HG03565 (cell line): Measurements from ENCODE around the gene MED13L.

Source experiments
- ATAC-seq: cut with Tn5 transposase; IDR thresholded peaks from one replicate; pipeline ENCODE4 v1.9.1; 2021; ENCODE audit warnings: mild to moderate bottlenecking, moderate library complexity; ENCODE audit not compliant: unreplicated experiment

Gene MED13L

GRCh38 chr12:116066381-116067230 lies 210.9 kb downstream of the MED13L start:
- no peak for ATAC-seq

GRCh38 chr12:116065606-116066005 lies 211.9 kb downstream of the MED13L start:
- no peak for ATAC-seq

- ATAC-seq, result no peak
These were observed 213.0 kb downstream of the MED13L start for GRCh38 chr12:116064493-116064892.

- no peak for ATAC-seq
These were observed 214.8 kb downstream of the MED13L start for GRCh38 chr12:116062698-116063097.

- ATAC-seq, result peak; percentile 62
These were observed 216.7 kb downstream of the MED13L start for GRCh38 chr12:116060764-116061163.

- no peak for ATAC-seq
These were observed 217.6 kb downstream of the MED13L start for GRCh38 chr12:116059904-116060303.

GRCh38 chr12:116058574-116058973 lies 218.9 kb downstream of the MED13L start:
- no peak for ATAC-seq

GRCh38 chr12:116057356-116057755 lies 220.1 kb downstream of the MED13L start:
- no peak for ATAC-seq

GRCh38 chr12:116055895-116056607 lies 221.4 kb downstream of the MED13L start:
- no peak for ATAC-seq

GRCh38 chr12:116054280-116054679 lies 223.2 kb downstream of the MED13L start:
- ATAC-seq, result no peak

- ATAC-seq, result no peak
These were observed 223.9 kb downstream of the MED13L start for GRCh38 chr12:116053479-116054200.

GRCh38 chr12:116050275-116050674 lies 227.2 kb downstream of the MED13L start:
- ATAC-seq, result no peak

GRCh38 chr12:116048879-116049278 lies 228.6 kb downstream of the MED13L start:
- no peak for ATAC-seq

- ATAC-seq, result no peak
These were observed 231.5 kb downstream of the MED13L start for GRCh38 chr12:116046039-116046438.

GRCh38 chr12:116045150-116045549 lies 232.3 kb downstream of the MED13L start:
- no peak for ATAC-seq

- ATAC-seq, result no peak
These were observed 233.6 kb downstream of the MED13L start for GRCh38 chr12:116043659-116044535.

GRCh38 chr12:116040402-116040801 lies 237.1 kb downstream of the MED13L start:
- no peak for ATAC-seq

- no peak for ATAC-seq
These were observed 238.4 kb downstream of the MED13L start for GRCh38 chr12:116039081-116039480.

GRCh38 chr12:116037941-116038837 lies 239.3 kb downstream of the MED13L start:
- no peak for ATAC-seq
